Measurements from ENCODE around the gene TAF4. TPM values are rescaled to one million over a fixed set of nuclear protein-coding genes. Genes with fewer than 3 reads are reported as not detected.
A peak's percentile ranks its signal among the peaks of the same experiment; 100 is the strongest.
"Not testable (repeated sequence)": the region's sequence is repeated elsewhere in the genome, so short reads cannot be mapped to it uniquely, and the experiment has no call there.

Gene TAF4
- polyA plus RNA-seq, 3 donors: 18.0 to 20.1 (median 18.3) TPM

- not testable (repeated sequence) for DNase-seq (ENCODE audit: extremely low read depth in 1 of 11, low read depth in 9 of 11, low spot score in 4 of 11)
Observed at GRCh38 chr20:62084224-62084623, 18.5 kb upstream of the TAF4 start.

GRCh38 chr20:62083312-62083711 is 17.6 kb upstream of the TAF4 start:
- DNase-seq (ENCODE audit: extremely low read depth in 1 of 11, low read depth in 9 of 11, low spot score in 4 of 11): no peak

GRCh38 chr20:62080249-62080990 is 14.7 kb upstream of the TAF4 start:
- no peak for DNase-seq (ENCODE audit: extremely low read depth in 1 of 11, low read depth in 9 of 11, low spot score in 4 of 11)

- no peak for DNase-seq (ENCODE audit: extremely low read depth in 1 of 11, low read depth in 9 of 11, low spot score in 4 of 11)
Observed at GRCh38 chr20:62079166-62079565, 13.5 kb upstream of the TAF4 start.

DNA sequence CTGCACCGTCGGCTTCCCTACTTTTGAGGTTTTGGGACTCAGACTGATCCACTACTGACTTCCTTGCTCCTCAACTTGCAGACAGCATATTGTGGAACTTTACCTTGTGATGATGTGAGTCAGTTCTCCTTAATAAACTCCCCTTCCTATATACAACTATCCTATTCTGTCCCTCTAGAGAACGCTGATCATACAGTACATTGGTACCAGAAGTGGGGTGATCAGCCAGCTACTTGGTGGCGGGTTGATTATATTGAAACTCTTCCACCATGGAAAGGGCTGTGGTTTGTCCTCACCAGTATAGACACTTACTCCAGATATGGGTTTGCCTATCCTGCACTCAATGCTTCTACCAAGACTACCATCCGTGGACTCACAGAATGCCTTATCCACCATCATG is 7.6 kb upstream of the TAF4 start:
- DNase-seq (ENCODE audit: extremely low read depth in 1 of 11, low read depth in 9 of 11, low spot score in 4 of 11): no peak

DNA sequence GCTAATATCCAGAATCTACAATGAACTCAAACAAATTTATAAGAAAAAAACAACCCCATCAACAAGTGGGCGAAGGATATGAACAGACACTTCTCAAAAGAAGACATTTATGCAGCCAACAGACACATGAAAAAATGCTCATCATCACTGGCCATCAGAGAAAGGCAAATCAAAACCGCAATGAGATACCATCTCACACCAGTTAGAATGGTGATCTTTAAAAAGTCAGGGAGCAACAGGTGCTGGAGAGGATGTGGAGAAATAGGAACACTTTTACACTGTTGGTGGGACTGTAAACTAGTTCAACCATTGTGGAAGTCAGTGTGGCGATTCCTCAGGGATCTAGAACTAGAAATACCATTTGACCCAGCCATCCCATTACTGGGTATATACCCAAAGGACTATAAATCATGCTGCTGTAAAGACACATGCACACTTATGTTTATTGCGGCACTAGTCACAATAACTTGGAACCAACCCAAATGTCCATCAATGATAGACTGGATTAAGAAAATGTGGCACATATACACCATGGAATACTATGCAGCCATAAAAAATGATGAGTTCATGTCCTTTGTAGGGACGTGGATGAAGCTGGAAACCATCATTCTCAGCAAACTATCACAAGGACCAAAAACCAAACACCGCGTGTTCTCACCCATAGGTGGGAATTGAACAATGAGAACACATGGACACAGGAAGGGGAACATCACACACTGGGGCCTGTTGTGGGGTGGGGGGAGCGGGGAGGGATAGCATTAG is 6.2 kb upstream of the TAF4 start:
- DNase-seq (ENCODE audit: extremely low read depth in 1 of 11, low read depth in 9 of 11, low spot score in 4 of 11): not testable (repeated sequence)

DNA sequence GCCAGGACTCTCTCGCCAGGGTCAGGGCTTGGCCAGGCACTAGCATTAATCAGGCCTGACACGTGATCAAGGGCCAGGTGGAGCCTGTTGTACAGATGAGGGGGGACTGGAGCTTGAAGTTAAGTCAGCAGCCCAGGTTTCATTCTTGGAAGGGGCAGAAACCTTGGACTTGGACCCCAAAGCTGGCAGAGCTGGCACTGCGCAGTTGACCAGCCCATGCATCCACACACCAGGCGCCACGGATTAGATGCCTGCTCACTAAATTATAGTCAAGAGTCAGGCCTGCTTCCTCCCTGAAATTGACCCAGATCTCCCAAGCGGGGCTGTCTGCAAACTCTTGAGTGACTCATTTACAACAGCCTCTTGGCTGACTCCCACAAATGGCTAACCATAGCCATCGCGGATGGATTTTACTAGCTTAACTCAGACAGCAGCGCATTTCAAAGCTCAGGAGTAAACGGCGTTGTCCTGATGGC is 4.1 kb upstream of the TAF4 start:
- peak in 2 of 11 donors; percentile 24 to 60 for DNase-seq (ENCODE audit: extremely low read depth in 1 of 11, low read depth in 9 of 11, low spot score in 4 of 11)

DNA sequence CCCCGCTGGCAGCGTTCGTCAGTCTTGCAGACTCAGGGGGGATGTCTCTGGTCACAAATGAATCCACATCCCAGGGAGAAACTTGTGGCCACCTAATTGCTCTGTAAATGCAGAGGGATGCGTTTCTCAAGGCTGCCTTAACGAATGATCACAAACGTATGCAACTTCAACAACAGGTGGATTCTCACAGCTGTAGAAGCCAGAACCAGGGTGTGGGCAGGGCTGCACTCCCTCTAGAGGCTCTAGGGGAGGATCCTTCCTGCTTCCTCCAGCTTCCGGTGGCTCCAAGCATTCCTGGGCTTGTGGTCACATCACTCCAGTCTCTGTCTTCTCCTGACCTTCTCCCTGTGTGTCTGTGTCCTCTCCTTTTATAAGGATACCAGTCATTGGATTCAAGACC is 3.3 kb upstream of the TAF4 start:
- no peak for DNase-seq (ENCODE audit: extremely low read depth in 1 of 11, low read depth in 9 of 11, low spot score in 4 of 11)

GRCh38 chr20:62067547-62068260 is 2.0 kb upstream of the TAF4 start:
- DNase-seq (ENCODE audit: extremely low read depth in 1 of 11, low read depth in 9 of 11, low spot score in 4 of 11): no peak

- DNase-seq (ENCODE audit: extremely low read depth in 1 of 11, low read depth in 9 of 11, low spot score in 4 of 11): no peak
Observed at GRCh38 chr20:62066983-62067433, 1.3 kb upstream of the TAF4 start.

DNA sequence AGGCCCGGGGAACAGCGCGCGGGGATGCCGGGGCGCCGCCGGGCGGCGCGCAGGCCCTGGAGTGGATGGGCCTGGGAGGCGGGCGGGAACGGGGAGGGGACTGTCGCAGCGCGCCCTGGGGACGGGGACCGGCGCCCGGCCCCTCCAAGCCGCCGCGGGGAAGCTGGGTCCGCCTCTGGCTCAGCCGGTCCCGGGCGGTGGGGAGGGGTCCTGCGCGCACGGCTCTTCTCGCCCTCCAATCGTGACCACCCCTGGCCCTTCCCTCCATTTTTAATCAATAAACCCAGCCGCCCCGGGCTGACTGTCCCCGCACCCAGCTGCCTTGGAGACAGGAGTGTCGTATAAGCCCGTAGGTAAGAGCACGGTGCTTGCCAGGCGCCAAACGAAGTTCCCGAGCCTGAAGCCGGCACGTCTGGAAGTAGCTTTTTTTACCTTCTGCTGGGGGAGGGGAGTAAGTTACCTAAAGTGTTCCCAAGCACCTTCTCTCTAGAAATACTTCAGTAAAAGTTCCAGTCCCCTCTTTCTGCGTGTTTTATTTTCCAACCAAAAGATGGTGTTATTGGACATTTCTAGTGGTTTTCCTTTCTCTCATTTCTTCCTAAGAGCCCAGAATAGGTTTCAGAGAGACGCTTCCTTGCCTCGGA is 780 bp upstream of the TAF4 start:
- peak in 5 of 11 donors; percentile 52 to 63 (median 58) for DNase-seq (ENCODE audit: extremely low read depth in 1 of 11, low read depth in 9 of 11, low spot score in 4 of 11)

- no peak for DNase-seq (ENCODE audit: extremely low read depth in 1 of 11, low read depth in 9 of 11, low spot score in 4 of 11)
Observed at GRCh38 chr20:62064770-62065673, 659 bp downstream of the TAF4 start.

DNA sequence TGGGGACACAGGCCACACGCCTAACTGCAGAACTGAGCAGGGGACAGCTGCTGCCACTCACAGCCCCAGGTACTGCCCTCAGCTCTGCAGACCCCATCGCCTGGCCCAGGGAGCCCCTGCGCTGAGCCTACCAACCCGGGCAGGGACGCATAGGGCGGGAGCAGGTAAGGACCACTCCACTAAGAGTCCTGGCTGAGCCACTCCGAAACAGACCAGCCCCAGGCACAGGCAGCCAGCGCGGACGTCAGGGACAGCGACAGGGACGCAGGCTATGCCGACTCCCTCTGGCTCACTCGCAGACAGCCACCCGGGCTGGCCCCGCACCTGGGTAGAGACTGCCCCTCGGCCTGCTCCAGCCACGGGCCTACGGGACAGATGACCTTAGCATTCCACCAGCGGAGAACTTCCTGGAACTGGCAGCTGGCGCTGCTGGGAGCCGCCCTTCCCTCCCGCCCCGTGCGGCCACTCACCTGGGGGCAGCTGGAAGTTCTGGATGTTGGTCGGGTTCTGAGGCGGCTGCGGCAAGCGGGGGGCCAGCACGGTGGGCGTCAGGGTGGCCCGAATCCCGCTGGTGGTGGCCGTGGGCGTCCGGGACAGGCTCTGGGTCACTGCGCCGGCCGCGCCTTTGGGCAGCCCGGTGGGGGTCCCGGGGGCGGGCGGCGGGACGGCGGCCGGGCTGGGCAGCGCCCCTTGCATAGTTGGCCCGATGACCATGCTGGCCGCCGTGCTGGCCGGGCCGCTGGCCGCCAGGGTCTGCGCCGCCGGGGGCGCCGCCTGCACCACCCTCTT is 1.5 kb downstream of the TAF4 start:
- DNase-seq (ENCODE audit: extremely low read depth in 1 of 11, low read depth in 9 of 11, low spot score in 4 of 11): no peak

DNA sequence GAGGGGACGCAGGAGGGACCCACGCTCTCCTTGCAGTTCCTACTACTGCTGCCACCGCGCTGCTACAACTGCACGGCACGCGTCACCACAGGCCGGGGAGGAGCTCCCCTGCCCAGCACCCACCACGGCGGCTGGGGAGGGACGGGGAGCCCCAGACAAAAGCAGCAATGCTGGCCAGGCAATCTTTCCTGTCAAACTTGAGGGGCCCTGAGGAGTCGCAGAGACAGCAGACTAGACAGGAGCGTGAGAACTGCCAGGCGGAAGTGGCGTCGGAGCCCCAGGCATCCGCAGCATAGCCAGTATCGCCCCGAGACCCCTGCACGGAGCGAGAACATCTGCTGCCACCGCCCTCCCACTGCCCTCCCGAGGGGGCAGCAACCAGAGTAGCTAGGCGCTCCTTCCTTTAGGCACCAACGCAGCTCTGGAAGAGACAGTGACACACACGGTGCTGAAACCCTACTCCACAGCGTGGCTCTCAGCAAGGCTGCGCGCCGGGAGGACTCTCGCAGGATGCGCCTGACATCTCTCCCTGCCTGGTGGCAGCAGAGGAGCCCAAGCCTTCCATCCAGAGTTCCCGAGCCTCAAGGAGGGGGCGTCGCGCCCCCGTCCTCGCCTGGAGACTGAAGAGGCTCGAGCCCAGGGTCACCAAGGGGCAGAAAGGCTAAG is 2.2 kb downstream of the TAF4 start:
- peak in 1 of 11 donors; percentile 52 for DNase-seq (ENCODE audit: extremely low read depth in 1 of 11, low read depth in 9 of 11, low spot score in 4 of 11)

GRCh38 chr20:62062661-62063314 is 2.9 kb downstream of the TAF4 start:
- no peak for DNase-seq (ENCODE audit: extremely low read depth in 1 of 11, low read depth in 9 of 11, low spot score in 4 of 11)

DNA sequence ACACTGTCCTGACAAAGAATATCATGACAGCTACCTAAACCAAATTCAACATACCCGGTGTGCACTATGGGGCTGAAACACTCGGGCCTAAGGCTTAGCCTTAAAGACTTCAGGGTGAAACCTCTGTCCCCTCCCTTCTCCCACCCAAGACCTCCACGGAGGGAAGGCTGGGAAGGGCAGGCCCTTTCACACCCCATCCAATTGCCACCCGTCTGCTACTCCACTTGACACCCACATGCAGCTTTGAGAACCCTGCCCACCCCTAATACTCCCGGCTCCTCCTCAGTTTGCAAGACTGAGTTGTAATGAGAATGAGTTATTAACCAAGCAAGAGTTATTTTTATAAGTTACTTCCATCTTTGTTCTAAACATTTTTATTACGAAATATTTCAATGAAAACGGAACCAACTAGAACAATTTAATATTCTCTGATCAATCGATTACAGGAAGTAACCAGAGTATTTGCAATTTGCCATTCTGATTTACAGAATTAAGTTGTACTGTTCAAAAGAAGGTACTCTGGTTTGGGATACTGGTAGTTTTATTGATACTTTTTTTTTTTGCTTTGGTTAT is 3.7 kb downstream of the TAF4 start:
- no peak for DNase-seq (ENCODE audit: extremely low read depth in 1 of 11, low read depth in 9 of 11, low spot score in 4 of 11)
